Glomerular visceral epithelial cell (primary cell): Measurements from ENCODE around the gene PPP2R2B.
"Not testable (repeated sequence)": the region's sequence is repeated elsewhere in the genome, so short reads cannot be mapped to it uniquely, and the experiment has no call there.

ENCODE experiments used
- DNase-seq: peaks from one replicate; pipeline ENCODE4 v3.0.0-alpha.2; 2016; ENCODE audit errors: extremely low spot score

Gene PPP2R2B

GRCh38 chr5:146744068-146744745 lies 134.3 kb downstream of the PPP2R2B start:
- no peak for DNase-seq

- no peak for DNase-seq
These were observed 143.5 kb downstream of the PPP2R2B start for GRCh38 chr5:146734936-146735577.

- DNase-seq: no peak
These were observed 145.6 kb downstream of the PPP2R2B start for GRCh38 chr5:146732962-146733361.

- DNase-seq: peak; percentile 79
These were observed 146.5 kb downstream of the PPP2R2B start for GRCh38 chr5:146731909-146732659.

GRCh38 chr5:146728746-146729145 lies 149.8 kb downstream of the PPP2R2B start:
- not testable (repeated sequence) for DNase-seq

GRCh38 chr5:146726891-146727290 lies 151.7 kb downstream of the PPP2R2B start:
- no peak for DNase-seq

GRCh38 chr5:146726020-146726419 lies 152.5 kb downstream of the PPP2R2B start:
- DNase-seq: no peak

GRCh38 chr5:146725025-146725424 lies 153.5 kb downstream of the PPP2R2B start:
- no peak for DNase-seq

GRCh38 chr5:146722361-146722779 lies 156.2 kb downstream of the PPP2R2B start:
- no peak for DNase-seq

GRCh38 chr5:146721073-146721815 lies 157.3 kb downstream of the PPP2R2B start:
- no peak for DNase-seq

GRCh38 chr5:146720107-146720506 lies 158.4 kb downstream of the PPP2R2B start:
- DNase-seq: no peak

- DNase-seq: no peak
These were observed 159.4 kb downstream of the PPP2R2B start for GRCh38 chr5:146719179-146719578.

GRCh38 chr5:146718609-146719008 lies 159.9 kb downstream of the PPP2R2B start:
- no peak for DNase-seq

GRCh38 chr5:146717951-146718350 lies 160.6 kb downstream of the PPP2R2B start:
- DNase-seq: no peak

GRCh38 chr5:146716636-146717035 lies 161.9 kb downstream of the PPP2R2B start:
- DNase-seq: no peak

- no peak for DNase-seq
These were observed 168.2 kb downstream of the PPP2R2B start for GRCh38 chr5:146710348-146710747.

- DNase-seq: no peak
These were observed 171.2 kb downstream of the PPP2R2B start for GRCh38 chr5:146707316-146707715.

- no peak for DNase-seq
These were observed 172.1 kb downstream of the PPP2R2B start for GRCh38 chr5:146706321-146706972.

- DNase-seq: no peak
These were observed 173.4 kb downstream of the PPP2R2B start for GRCh38 chr5:146704949-146705665.

- DNase-seq: no peak
These were observed 174.7 kb downstream of the PPP2R2B start for GRCh38 chr5:146703899-146704298.

- DNase-seq: no peak
These were observed 175.1 kb downstream of the PPP2R2B start for GRCh38 chr5:146703499-146703898.
